ENCODE measurements around the gene RTN4RL2.

Gene RTN4RL2

GRCh38 chr11:57467508-57468157 lies 7.3 kb downstream of the RTN4RL2 start:
- no peaks in the 10 kb centered on the region for H3K9me3 Mint-ChIP-seq
- H3K4me3 Mint-ChIP-seq, result no peak overlapping the region
- no peaks in the 10 kb centered on the region for H3K36me3 Mint-ChIP-seq
- peaks cover 1% of the 10 kb centered on the region for H3K27me3 Mint-ChIP-seq
- no peaks in the 10 kb centered on the region for H3K4me1 Mint-ChIP-seq
- no peak overlapping the region for H3K27ac Mint-ChIP-seq

GRCh38 chr11:57468276-57468675 lies 7.9 kb downstream of the RTN4RL2 start:
- Mint-ChIP-seq H3K27ac (no peak overlapping the region), H3K36me3 (no peaks in the 10 kb centered on the region), H3K27me3 (no peaks in the 10 kb centered on the region), H3K4me3 (no peak overlapping the region), H3K4me1 (peaks cover 3% of the 10 kb centered on the region), H3K9me3 (no peaks in the 10 kb centered on the region)

GRCh38 chr11:57469268-57469667 lies 8.9 kb downstream of the RTN4RL2 start:
- Mint-ChIP-seq H3K27me3 (no peaks in the 10 kb centered on the region), H3K4me3 (no peak overlapping the region), H3K27ac (no peak overlapping the region), H3K36me3 (no peaks in the 10 kb centered on the region), H3K9me3 (no peaks in the 10 kb centered on the region), H3K4me1 (peaks cover 13% of the 10 kb centered on the region)

GRCh38 chr11:57471496-57471895 lies 11.2 kb downstream of the RTN4RL2 start:
- no peaks in the 10 kb centered on the region for H3K36me3 Mint-ChIP-seq
- no peaks in the 10 kb centered on the region for H3K9me3 Mint-ChIP-seq
- H3K4me3 Mint-ChIP-seq, result no peak overlapping the region
- no peaks in the 10 kb centered on the region for H3K27me3 Mint-ChIP-seq
- H3K27ac Mint-ChIP-seq, result no peak overlapping the region
- peaks cover 29% of the 10 kb centered on the region for H3K4me1 Mint-ChIP-seq

- Mint-ChIP-seq H3K27ac (no peak overlapping the region), H3K4me3 (peak overlapping the region; percentile 56), H3K4me1 (peaks cover 29% of the 10 kb centered on the region), H3K36me3 (no peaks in the 10 kb centered on the region), H3K9me3 (no peaks in the 10 kb centered on the region), H3K27me3 (no peaks in the 10 kb centered on the region)
Observed at GRCh38 chr11:57473285-57473841, 13.0 kb downstream of the RTN4RL2 start.

- H3K27me3 Mint-ChIP-seq, result no peaks in the 10 kb centered on the region
- H3K9me3 Mint-ChIP-seq, result no peaks in the 10 kb centered on the region
- H3K27ac Mint-ChIP-seq, result peak overlapping the region; percentile 92
- H3K4me3 Mint-ChIP-seq, result peak overlapping the region; percentile 59
- H3K36me3 Mint-ChIP-seq, result no peaks in the 10 kb centered on the region
- peaks cover 29% of the 10 kb centered on the region for H3K4me1 Mint-ChIP-seq
Observed at GRCh38 chr11:57474017-57474802, 13.9 kb downstream of the RTN4RL2 start.

- Mint-ChIP-seq H3K4me3 (peak overlapping the region; percentile 36), H3K4me1 (peaks cover 33% of the 10 kb centered on the region)
Observed at GRCh38 chr11:57474803-57475115, 14.4 kb downstream of the RTN4RL2 start.

GRCh38 chr11:57475191-57475590 lies 14.9 kb downstream of the RTN4RL2 start:
- peak overlapping the region; percentile 62 for H3K4me3 Mint-ChIP-seq
- H3K36me3 Mint-ChIP-seq, result no peaks in the 10 kb centered on the region
- H3K27me3 Mint-ChIP-seq, result no peaks in the 10 kb centered on the region
- no peak overlapping the region for H3K27ac Mint-ChIP-seq
- H3K4me1 Mint-ChIP-seq, result peaks cover 36% of the 10 kb centered on the region
- H3K9me3 Mint-ChIP-seq, result no peaks in the 10 kb centered on the region

More at GRCh38 chr11:57474803-57475115, 14.4 kb downstream of the RTN4RL2 start:
- Mint-ChIP-seq H3K27me3 (no peaks in the 10 kb centered on the region), H3K36me3 (no peaks in the 10 kb centered on the region), H3K27ac (no peak overlapping the region), H3K9me3 (no peaks in the 10 kb centered on the region)

GRCh38 chr11:57475671-57476046 lies 15.3 kb downstream of the RTN4RL2 start:
- Mint-ChIP-seq H3K36me3 (no peaks in the 10 kb centered on the region), H3K27me3 (no peaks in the 10 kb centered on the region), H3K4me3 (peak overlapping the region; percentile 62), H3K27ac (no peak overlapping the region), H3K4me1 (peaks cover 38% of the 10 kb centered on the region), H3K9me3 (no peaks in the 10 kb centered on the region)

- Mint-ChIP-seq H3K9me3 (no peaks in the 10 kb centered on the region), H3K4me1 (peaks cover 38% of the 10 kb centered on the region), H3K4me3 (peak overlapping the region; percentile 62), H3K36me3 (no peaks in the 10 kb centered on the region), H3K27me3 (no peaks in the 10 kb centered on the region), H3K27ac (no peak overlapping the region)
Observed at GRCh38 chr11:57476047-57476756, 15.9 kb downstream of the RTN4RL2 start.

- Mint-ChIP-seq H3K27ac (peak overlapping the region; percentile 30), H3K4me3 (peak overlapping the region; percentile 73), H3K27me3 (no peaks in the 10 kb centered on the region), H3K9me3 (no peaks in the 10 kb centered on the region), H3K4me1 (peaks cover 42% of the 10 kb centered on the region), H3K36me3 (no peaks in the 10 kb centered on the region)
Observed at GRCh38 chr11:57476757-57477506, 16.6 kb downstream of the RTN4RL2 start.

GRCh38 chr11:57477507-57478189 lies 17.3 kb downstream of the RTN4RL2 start:
- Mint-ChIP-seq H3K27me3 (peaks cover 1% of the 10 kb centered on the region), H3K36me3 (no peaks in the 10 kb centered on the region), H3K9me3 (no peaks in the 10 kb centered on the region), H3K27ac (no peak overlapping the region), H3K4me1 (peaks cover 42% of the 10 kb centered on the region), H3K4me3 (peak overlapping the region; percentile 15)

- H3K27me3 Mint-ChIP-seq, result peaks cover 1% of the 10 kb centered on the region
- peak overlapping the region; percentile 4 for H3K27ac Mint-ChIP-seq
- H3K36me3 Mint-ChIP-seq, result no peaks in the 10 kb centered on the region
- H3K4me1 Mint-ChIP-seq, result peaks cover 34% of the 10 kb centered on the region
- H3K9me3 Mint-ChIP-seq, result no peaks in the 10 kb centered on the region
- no peak overlapping the region for H3K4me3 Mint-ChIP-seq
Observed at GRCh38 chr11:57479021-57479663, 18.8 kb downstream of the RTN4RL2 start.

- peaks cover 4% of the 10 kb centered on the region for H3K36me3 Mint-ChIP-seq
- H3K4me3 Mint-ChIP-seq, result no peak overlapping the region
- peaks cover 2% of the 10 kb centered on the region for H3K27me3 Mint-ChIP-seq
- H3K9me3 Mint-ChIP-seq, result no peaks in the 10 kb centered on the region
- peaks cover 28% of the 10 kb centered on the region for H3K4me1 Mint-ChIP-seq
- H3K27ac Mint-ChIP-seq, result no peak overlapping the region
Observed at GRCh38 chr11:57479911-57480310, 19.6 kb downstream of the RTN4RL2 start.
